ENCODE results near the gene PELI2. TPM values are rescaled to one million over a fixed set of nuclear protein-coding genes. Genes with fewer than 3 reads are reported as not detected.

PELI2 gene
- total RNA-seq, 1 donor from 2014 or later = 8.7 TPM

GRCh38 chr14:56177036-56177435 is 58.8 kb downstream of the PELI2 start:
- no peak overlapping the region for H3K27ac Mint-ChIP-seq (ENCODE audit: unreplicated experiment)
- H3K36me3 Mint-ChIP-seq (ENCODE audit: low read depth) = peaks cover 4% of the 10 kb centered on the region
- H3K9me3 Mint-ChIP-seq (ENCODE audit: low read depth) = peaks cover 3% of the 10 kb centered on the region
- H3K27me3 Mint-ChIP-seq (ENCODE audit: low read depth) = no peaks in the 10 kb centered on the region
- TF ChIP-seq, protein P1, sequence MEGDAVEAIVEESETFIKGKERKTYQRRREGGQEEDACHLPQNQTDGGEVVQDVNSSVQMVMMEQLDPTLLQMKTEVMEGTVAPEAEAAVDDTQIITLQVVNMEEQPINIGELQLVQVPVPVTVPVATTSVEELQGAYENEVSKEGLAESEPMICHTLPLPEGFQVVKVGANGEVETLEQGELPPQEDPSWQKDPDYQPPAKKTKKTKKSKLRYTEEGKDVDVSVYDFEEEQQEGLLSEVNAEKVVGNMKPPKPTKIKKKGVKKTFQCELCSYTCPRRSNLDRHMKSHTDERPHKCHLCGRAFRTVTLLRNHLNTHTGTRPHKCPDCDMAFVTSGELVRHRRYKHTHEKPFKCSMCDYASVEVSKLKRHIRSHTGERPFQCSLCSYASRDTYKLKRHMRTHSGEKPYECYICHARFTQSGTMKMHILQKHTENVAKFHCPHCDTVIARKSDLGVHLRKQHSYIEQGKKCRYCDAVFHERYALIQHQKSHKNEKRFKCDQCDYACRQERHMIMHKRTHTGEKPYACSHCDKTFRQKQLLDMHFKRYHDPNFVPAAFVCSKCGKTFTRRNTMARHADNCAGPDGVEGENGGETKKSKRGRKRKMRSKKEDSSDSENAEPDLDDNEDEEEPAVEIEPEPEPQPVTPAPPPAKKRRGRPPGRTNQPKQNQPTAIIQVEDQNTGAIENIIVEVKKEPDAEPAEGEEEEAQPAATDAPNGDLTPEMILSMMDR (IDR thresholded peaks at IDR 0.05) = no peak
- H3K4me3 Mint-ChIP-seq (ENCODE audit: unreplicated experiment) = no peak overlapping the region
- peaks cover 34% of the 10 kb centered on the region for H3K4me1 Mint-ChIP-seq (ENCODE audit: low read depth)
- DNase-seq (ENCODE audit: low spot score) = no peak

DNA sequence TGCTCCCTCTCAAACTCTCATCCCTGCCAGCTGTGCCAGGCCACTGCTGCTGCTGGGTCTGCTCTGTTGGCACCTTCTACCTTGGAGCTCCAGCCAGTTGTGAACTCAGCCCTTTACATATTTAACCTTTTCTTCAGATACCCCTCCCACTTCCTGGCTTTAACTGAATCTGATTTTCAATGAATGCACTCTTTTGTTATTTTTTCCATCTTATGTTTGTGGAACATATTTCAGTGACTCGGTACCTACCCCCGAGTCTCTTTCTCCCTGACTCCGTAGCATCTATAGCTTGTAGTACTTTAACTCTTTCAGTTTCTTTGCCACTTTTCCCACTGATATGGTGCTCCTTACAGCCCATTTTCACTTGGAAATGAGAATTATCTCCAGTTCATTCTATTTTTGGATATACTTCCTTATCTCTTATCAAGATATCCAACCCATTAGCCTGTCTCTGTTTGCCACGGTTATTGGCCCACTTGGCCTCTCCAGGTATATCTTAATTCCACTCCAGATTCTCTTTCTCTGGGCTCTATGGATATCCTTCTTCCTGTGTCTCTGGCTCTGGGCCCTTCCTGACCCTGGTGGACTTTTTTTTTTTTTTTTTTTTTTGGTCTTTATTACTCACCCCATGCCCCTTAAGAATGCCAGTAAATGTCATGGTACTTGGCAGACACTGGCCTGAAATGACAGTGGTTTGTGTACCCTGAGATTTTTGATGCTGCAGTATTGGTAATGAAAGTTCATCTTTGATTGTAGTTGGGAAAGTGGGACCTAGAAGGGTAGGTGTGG is 62.7 kb downstream of the PELI2 start:
- TF ChIP-seq, protein P1 (IDR thresholded peaks at IDR 0.05) = no peak
- no peak for DNase-seq (ENCODE audit: low spot score)
- H3K4me1 Mint-ChIP-seq (ENCODE audit: low read depth) = peaks cover 30% of the 10 kb centered on the region
- peaks cover 3% of the 10 kb centered on the region for H3K9me3 Mint-ChIP-seq (ENCODE audit: low read depth)
- no peak overlapping the region for H3K4me3 Mint-ChIP-seq (ENCODE audit: unreplicated experiment)
- peaks cover 4% of the 10 kb centered on the region for H3K36me3 Mint-ChIP-seq (ENCODE audit: low read depth)
- no peak overlapping the region for H3K27ac Mint-ChIP-seq (ENCODE audit: unreplicated experiment)
- no peaks in the 10 kb centered on the region for H3K27me3 Mint-ChIP-seq (ENCODE audit: low read depth)

- Mint-ChIP-seq H3K27me3 (ENCODE audit: low read depth) (no peaks in the 10 kb centered on the region), H3K4me3 (ENCODE audit: unreplicated experiment) (no peak overlapping the region), H3K27ac (ENCODE audit: unreplicated experiment) (no peak overlapping the region), H3K36me3 (ENCODE audit: low read depth) (peaks cover 4% of the 10 kb centered on the region), H3K9me3 (ENCODE audit: low read depth) (peaks cover 3% of the 10 kb centered on the region), H3K4me1 (ENCODE audit: low read depth) (peaks cover 30% of the 10 kb centered on the region)
- TF ChIP-seq, protein P1 (IDR thresholded peaks at IDR 0.05) = no peak
- no peak for DNase-seq (ENCODE audit: low spot score)
Measured at GRCh38 chr14:56181681-56182085, 63.5 kb downstream of the PELI2 start.

GRCh38 chr14:56182410-56182809 is 64.2 kb downstream of the PELI2 start:
- DNase-seq (ENCODE audit: low spot score) = no peak
- no peak overlapping the region for H3K4me3 Mint-ChIP-seq (ENCODE audit: unreplicated experiment)
- no peaks in the 10 kb centered on the region for H3K27me3 Mint-ChIP-seq (ENCODE audit: low read depth)
- H3K9me3 Mint-ChIP-seq (ENCODE audit: low read depth) = peaks cover 3% of the 10 kb centered on the region
- H3K27ac Mint-ChIP-seq (ENCODE audit: unreplicated experiment) = no peak overlapping the region
- H3K36me3 Mint-ChIP-seq (ENCODE audit: low read depth) = peaks cover 4% of the 10 kb centered on the region
- TF ChIP-seq, protein P1 (IDR thresholded peaks at IDR 0.05) = no peak
- peaks cover 30% of the 10 kb centered on the region for H3K4me1 Mint-ChIP-seq (ENCODE audit: low read depth)

DNA sequence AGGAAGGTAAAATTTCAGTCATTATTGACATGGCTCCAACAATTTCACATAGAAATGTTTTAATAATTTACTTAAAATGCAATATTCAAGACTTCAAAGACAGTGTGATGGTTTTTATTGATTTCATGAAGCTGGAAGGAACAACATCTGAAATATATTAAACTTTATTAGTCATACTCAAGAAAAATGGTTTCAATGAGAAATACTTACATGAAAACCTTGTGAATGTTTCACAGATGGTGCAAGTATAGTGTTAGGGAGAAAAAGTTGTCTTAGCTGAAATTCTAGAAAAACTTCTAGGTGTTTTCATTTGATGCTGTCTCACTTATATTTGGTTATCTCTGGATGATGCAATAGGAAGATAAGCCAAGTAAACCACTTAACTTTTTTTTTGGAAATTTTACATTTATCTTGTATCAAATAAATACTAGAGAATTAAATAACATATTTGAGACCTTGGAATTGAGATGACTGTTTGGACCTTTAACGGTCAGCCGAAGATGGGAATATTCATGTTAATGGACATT is 65.5 kb downstream of the PELI2 start:
- H3K27ac Mint-ChIP-seq (ENCODE audit: unreplicated experiment) = no peak overlapping the region
- H3K36me3 Mint-ChIP-seq (ENCODE audit: low read depth) = peaks cover 4% of the 10 kb centered on the region
- no peak overlapping the region for H3K4me3 Mint-ChIP-seq (ENCODE audit: unreplicated experiment)
- DNase-seq (ENCODE audit: low spot score) = no peak
- peaks cover 3% of the 10 kb centered on the region for H3K9me3 Mint-ChIP-seq (ENCODE audit: low read depth)
- no peaks in the 10 kb centered on the region for H3K27me3 Mint-ChIP-seq (ENCODE audit: low read depth)
- TF ChIP-seq, protein P1 (IDR thresholded peaks at IDR 0.05) = no peak
- peaks cover 30% of the 10 kb centered on the region for H3K4me1 Mint-ChIP-seq (ENCODE audit: low read depth)

All from chondrocyte (in vitro differentiated cells).